ENCODE results near the gene CCDC134.

DNA sequence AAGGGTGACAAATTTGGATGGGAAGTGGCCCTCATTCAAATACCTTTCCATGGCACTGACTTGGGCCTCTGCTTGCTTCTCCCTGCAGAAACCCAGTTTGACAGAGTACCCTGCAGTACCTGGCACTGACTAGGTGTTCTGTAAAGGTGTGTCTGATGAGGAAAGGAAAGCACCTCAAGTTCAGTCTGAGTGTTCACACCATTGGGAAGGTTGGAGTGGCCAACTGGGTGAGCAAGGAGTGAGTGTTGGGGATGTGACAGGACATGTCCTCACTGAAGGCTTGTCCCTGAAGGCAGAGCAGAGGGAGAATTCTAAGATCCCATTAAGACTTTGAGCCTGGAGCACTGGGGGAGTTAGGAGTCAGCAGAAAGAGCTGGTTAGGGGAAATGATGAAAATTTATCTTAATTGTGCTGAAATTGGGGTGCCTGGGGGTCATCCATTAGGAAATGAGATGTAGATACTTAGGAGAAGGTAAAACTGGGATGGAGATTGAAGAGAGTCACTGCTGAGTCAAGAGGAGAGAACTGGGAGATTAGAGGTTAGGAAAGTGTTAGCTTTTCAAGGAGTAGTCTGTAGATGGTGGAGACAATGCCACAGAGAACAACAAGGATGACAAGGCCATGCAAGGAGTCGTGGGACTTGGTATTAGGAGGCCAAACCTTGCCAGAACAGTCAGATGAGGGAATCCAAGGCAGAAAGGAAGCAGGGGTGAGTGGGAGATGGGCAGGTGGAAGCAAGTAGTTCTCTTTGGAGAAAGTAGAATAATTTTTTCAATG, 38.6 kb downstream of the CCDC134 start:
- TF ChIP-seq, protein P1, sequence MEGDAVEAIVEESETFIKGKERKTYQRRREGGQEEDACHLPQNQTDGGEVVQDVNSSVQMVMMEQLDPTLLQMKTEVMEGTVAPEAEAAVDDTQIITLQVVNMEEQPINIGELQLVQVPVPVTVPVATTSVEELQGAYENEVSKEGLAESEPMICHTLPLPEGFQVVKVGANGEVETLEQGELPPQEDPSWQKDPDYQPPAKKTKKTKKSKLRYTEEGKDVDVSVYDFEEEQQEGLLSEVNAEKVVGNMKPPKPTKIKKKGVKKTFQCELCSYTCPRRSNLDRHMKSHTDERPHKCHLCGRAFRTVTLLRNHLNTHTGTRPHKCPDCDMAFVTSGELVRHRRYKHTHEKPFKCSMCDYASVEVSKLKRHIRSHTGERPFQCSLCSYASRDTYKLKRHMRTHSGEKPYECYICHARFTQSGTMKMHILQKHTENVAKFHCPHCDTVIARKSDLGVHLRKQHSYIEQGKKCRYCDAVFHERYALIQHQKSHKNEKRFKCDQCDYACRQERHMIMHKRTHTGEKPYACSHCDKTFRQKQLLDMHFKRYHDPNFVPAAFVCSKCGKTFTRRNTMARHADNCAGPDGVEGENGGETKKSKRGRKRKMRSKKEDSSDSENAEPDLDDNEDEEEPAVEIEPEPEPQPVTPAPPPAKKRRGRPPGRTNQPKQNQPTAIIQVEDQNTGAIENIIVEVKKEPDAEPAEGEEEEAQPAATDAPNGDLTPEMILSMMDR (IDR thresholded peaks at IDR 0.05): no peak
- TF ChIP-seq, protein P2, sequence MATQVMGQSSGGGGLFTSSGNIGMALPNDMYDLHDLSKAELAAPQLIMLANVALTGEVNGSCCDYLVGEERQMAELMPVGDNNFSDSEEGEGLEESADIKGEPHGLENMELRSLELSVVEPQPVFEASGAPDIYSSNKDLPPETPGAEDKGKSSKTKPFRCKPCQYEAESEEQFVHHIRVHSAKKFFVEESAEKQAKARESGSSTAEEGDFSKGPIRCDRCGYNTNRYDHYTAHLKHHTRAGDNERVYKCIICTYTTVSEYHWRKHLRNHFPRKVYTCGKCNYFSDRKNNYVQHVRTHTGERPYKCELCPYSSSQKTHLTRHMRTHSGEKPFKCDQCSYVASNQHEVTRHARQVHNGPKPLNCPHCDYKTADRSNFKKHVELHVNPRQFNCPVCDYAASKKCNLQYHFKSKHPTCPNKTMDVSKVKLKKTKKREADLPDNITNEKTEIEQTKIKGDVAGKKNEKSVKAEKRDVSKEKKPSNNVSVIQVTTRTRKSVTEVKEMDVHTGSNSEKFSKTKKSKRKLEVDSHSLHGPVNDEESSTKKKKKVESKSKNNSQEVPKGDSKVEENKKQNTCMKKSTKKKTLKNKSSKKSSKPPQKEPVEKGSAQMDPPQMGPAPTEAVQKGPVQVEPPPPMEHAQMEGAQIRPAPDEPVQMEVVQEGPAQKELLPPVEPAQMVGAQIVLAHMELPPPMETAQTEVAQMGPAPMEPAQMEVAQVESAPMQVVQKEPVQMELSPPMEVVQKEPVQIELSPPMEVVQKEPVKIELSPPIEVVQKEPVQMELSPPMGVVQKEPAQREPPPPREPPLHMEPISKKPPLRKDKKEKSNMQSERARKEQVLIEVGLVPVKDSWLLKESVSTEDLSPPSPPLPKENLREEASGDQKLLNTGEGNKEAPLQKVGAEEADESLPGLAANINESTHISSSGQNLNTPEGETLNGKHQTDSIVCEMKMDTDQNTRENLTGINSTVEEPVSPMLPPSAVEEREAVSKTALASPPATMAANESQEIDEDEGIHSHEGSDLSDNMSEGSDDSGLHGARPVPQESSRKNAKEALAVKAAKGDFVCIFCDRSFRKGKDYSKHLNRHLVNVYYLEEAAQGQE (IDR thresholded peaks at IDR 0.05; ENCODE audit: low read depth, low read length): no peak
- no peak for TF ChIP-seq EP300 (IDR thresholded peaks at IDR 0.05; ENCODE audit: borderline replicate concordance in 1 of 2, low read depth in 1 of 2, low read length in 1 of 2)
- no peak for TF ChIP-seq RFX5 (IDR thresholded peaks at IDR 0.05; ENCODE audit: low read length)
- TF ChIP-seq POLR2AphosphoS5 (IDR thresholded peaks at IDR 0.05; ENCODE audit: low read depth, low read length): no peak
- no peak for TF ChIP-seq YY1 (IDR thresholded peaks at IDR 0.05; ENCODE audit: low read depth)
- TF ChIP-seq, protein P3, sequence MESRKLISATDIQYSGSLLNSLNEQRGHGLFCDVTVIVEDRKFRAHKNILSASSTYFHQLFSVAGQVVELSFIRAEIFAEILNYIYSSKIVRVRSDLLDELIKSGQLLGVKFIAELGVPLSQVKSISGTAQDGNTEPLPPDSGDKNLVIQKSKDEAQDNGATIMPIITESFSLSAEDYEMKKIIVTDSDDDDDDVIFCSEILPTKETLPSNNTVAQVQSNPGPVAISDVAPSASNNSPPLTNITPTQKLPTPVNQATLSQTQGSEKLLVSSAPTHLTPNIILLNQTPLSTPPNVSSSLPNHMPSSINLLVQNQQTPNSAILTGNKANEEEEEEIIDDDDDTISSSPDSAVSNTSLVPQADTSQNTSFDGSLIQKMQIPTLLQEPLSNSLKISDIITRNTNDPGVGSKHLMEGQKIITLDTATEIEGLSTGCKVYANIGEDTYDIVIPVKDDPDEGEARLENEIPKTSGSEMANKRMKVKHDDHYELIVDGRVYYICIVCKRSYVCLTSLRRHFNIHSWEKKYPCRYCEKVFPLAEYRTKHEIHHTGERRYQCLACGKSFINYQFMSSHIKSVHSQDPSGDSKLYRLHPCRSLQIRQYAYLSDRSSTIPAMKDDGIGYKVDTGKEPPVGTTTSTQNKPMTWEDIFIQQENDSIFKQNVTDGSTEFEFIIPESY (IDR thresholded peaks at IDR 0.05; ENCODE audit: borderline replicate concordance, low read depth): no peak
- TF ChIP-seq CHD2 (IDR thresholded peaks at IDR 0.05; ENCODE audit: low read length, partially characterized antibody): no peak
- no peak for TF ChIP-seq NFIC (IDR thresholded peaks at IDR 0.05; ENCODE audit: borderline replicate concordance)
- no peak for TF ChIP-seq TAF1 (IDR thresholded peaks at IDR 0.05; ENCODE audit: borderline replicate concordance, low read depth, low read length)
- TF ChIP-seq GATA2 (CRISPR knock-in tag; IDR thresholded peaks at IDR 0.05): no peak
- no peak for TF ChIP-seq MXI1 (IDR thresholded peaks at IDR 0.05; ENCODE audit: low read depth, low read length)
